Testis (tissue), 3 donors: Measurements from ENCODE around the gene PPP1CB. TPM values are rescaled to one million over a fixed set of nuclear protein-coding genes. Genes with fewer than 3 reads are reported as not detected.

Experiments
- DNase-seq: peaks from one replicate; pipeline ENCODE4 v3.0.0-alpha.2; 2019
- H3K27ac ChIP-seq, 2 donors: fragments of 200-600 bp; sonication (generic); one replicate each; pipeline ENCODE4 v1.5.1; 2019
- H3K27me3 ChIP-seq: fragments of 200-600 bp; sonication (generic); one replicate; pipeline ENCODE4 v1.5.1; 2019
- H3K36me3 ChIP-seq: fragments of 200-600 bp; sonication (generic); one replicate; pipeline ENCODE4 v1.5.1; 2017; ENCODE audit warnings: low read depth; ENCODE audit errors: missing control alignments
- H3K4me1 ChIP-seq: fragments of 200-600 bp; sonication (generic); one replicate; pipeline ENCODE4 v1.5.1; 2019
- H3K4me3 ChIP-seq, 2 donors: fragments of 200-600 bp; sonication (generic); one replicate each; pipeline ENCODE4 v1.5.1; 2017 to 2019
- H3K9me3 ChIP-seq: fragments of 200-600 bp; sonication (generic); one replicate; pipeline ENCODE4 v1.5.1; 2017
- POLR2A ChIP-seq: fragments of 450-650 bp; IDR thresholded peaks from one replicate; pipeline ENCODE4 v1.6.1; 2017; ENCODE audit warnings: antibody characterized with exemption, mild to moderate bottlenecking, moderate library complexity
- WGBS, 2 donors: methylation state at CpG; one replicate each; pipeline ENCODE4 v1.1.5; 2018; 5-methylcytosine and 5-hydroxymethylcytosine counted together
- intact Hi-C: fragments of 100-400 bp; cut with DNase I; formaldehyde crosslinking; loops from one replicate; pipeline ENCODE4 v1.15.1; 2023; ENCODE audit warnings: low total_unique reads
- polyA plus RNA-seq: library from polyadenylated mRNA; stranded (reverse); fragments of 350-450 nt; fragmentation: Illumina TruSeq; extraction: RNeasy Lipid Tissue Mini Kit (QIAGEN cat#74804); gene quantifications from one replicate; pipeline ENCODE4 v1.2.3, GENCODE V29; 2014; ENCODE audit warnings: low read depth, low replicate concordance; ENCODE audit not compliant: insufficient read depth
- total RNA-seq, 2 donors: library from RNA; depleted of rRNA; stranded (reverse); fragments of >200 nt; gene quantifications; one replicate each; pipeline ENCODE4 v1.2.3, GENCODE V29; 2016
- TF ChIP-seq, protein P1 (sequence below), 3 experiments: fragments of 450-650 bp in 2 of 3; fragments of 200-600 bp in 1 of 3; sonication (generic) in 1 of 3; IDR thresholded peaks; one replicate each; pipeline ENCODE4 v1.5.1; 2016 to 2019; ENCODE audit warnings: antibody characterized with exemption in 3 of 3, mild to moderate bottlenecking in 2 of 3, moderate library complexity in 1 of 3

PPP1CB gene
- total and polyA plus RNA-seq, 3 donors from 2014 or later = 84.8 to 204 (median 175) TPM

DNA sequence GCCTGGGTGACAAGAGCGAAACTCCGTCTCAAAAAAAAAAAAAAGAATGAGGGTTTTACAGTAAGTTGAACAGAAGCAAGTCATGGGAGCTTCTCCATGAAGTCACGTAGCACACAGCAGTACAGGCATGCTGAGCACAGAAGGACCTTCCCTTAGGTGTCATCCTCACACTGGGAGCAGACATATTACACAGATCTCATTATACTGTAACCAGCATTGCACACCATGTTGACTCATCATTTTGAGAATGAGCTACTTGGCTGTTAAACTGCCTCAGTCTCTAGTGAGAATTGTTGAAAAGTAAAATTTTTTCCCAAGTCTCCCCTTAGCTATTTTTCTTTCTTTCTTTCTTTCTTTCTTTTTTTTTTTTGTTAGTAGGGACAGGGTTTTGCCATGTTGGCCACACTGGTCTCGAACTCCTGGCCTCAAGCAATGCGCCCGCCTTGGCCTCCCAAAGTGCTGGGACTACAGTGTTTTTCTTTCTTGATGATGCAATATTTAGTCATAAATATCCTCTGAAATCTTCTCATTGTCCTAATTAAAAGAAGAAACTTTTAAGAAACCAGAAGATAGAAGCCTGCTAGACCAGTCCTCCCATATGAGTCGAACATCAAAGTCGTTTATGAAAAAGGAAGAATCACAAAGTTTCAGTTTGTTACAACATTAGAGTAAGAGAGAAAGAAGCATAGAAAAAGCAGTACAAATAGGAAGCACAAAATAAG, 37.9 kb upstream of the PPP1CB start:
- DNase-seq = no peak
- intact Hi-C loops = no loop called here
- Histone ChIP-seq H3K4me1 (no peaks in the 10 kb centered on the region), H3K4me3 (no peak overlapping the region), H3K36me3 (no peaks in the 10 kb centered on the region), H3K27me3 (no peaks in the 10 kb centered on the region), H3K9me3 (no peaks in the 10 kb centered on the region), H3K27ac (no peak overlapping the region)
- WGBS, 2 donors = 86 to 90% methylated on average over 8 of the region's 8 CpGs
- TF ChIP-seq, protein P1, sequence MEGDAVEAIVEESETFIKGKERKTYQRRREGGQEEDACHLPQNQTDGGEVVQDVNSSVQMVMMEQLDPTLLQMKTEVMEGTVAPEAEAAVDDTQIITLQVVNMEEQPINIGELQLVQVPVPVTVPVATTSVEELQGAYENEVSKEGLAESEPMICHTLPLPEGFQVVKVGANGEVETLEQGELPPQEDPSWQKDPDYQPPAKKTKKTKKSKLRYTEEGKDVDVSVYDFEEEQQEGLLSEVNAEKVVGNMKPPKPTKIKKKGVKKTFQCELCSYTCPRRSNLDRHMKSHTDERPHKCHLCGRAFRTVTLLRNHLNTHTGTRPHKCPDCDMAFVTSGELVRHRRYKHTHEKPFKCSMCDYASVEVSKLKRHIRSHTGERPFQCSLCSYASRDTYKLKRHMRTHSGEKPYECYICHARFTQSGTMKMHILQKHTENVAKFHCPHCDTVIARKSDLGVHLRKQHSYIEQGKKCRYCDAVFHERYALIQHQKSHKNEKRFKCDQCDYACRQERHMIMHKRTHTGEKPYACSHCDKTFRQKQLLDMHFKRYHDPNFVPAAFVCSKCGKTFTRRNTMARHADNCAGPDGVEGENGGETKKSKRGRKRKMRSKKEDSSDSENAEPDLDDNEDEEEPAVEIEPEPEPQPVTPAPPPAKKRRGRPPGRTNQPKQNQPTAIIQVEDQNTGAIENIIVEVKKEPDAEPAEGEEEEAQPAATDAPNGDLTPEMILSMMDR (IDR thresholded peaks at IDR 0.05) = no peak
- TF ChIP-seq POLR2A = no peak

DNA sequence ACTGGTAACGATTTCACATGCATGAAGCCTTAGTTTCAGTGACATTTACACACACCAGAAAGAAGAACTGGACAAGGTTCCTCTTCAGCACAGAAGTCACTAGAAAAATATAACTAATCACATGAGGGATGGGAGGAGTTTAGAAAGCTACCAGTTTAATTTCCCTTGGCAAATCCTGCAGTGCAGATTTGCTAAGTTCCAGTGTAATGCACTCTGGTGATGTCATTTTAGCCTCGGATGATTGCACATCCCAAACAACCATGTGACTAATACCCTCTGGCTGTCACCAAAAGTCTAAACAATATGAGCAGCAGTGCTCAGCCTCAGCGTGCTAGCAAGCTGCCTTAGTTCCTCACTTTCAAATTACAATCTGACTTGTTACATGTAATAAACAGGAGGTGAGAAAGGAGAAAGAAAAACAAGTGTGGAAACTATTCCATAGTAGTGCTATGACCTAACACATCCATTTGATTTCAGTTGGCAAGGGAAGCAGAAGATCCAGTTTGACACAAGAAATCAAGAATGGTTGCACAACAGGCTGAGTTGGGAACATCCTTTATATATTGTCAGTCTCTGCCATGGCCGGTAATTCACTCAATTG, 35.3 kb upstream of the PPP1CB start:
- DNase-seq = no peak
- no peaks in the 10 kb centered on the region for H3K9me3 ChIP-seq
- no peak overlapping the region for H3K4me3 ChIP-seq
- no peaks in the 10 kb centered on the region for H3K4me1 ChIP-seq
- intact Hi-C loops = no loop called here
- no peaks in the 10 kb centered on the region for H3K27me3 ChIP-seq
- TF ChIP-seq, protein P1 (IDR thresholded peaks at IDR 0.05) = no peak
- TF ChIP-seq POLR2A = no peak
- WGBS, 2 donors = 56 to 61% methylated on average over 4 of the region's 4 CpGs
- no peaks in the 10 kb centered on the region for H3K36me3 ChIP-seq
- H3K27ac ChIP-seq = peak overlapping the region in 1 of 2 donors; percentile 27

DNA sequence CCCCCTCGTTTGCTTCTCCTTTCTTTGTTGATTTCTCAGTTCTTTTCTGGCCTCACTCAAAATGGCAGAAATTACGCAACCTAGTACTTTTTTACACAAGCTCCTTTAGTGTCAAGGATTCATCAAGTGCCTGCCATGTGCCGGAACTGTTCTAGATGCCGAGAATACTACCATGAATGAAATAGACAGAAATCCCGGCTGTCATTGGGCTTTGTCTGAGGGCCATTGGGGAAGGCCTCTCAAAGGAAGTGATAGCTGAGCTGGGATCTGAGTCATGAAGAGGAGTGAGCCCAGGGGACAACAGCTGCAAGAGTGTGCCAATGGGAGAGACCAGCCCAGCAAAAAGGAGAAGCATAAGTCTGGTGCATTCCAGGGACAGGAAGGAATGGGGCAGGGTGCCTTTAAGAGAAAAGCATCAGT, 34.3 kb upstream of the PPP1CB start:
- Histone ChIP-seq H3K4me1 (no peaks in the 10 kb centered on the region), H3K27me3 (no peaks in the 10 kb centered on the region), H3K4me3 (no peak overlapping the region), H3K27ac (peak overlapping the region in 1 of 2 donors; percentile 27), H3K9me3 (no peaks in the 10 kb centered on the region), H3K36me3 (no peaks in the 10 kb centered on the region)
- WGBS, 2 donors = 79 to 82% methylated on average over 5 of the region's 5 CpGs
- TF ChIP-seq POLR2A = no peak
- TF ChIP-seq, protein P1 (IDR thresholded peaks at IDR 0.05) = no peak
- intact Hi-C loops = no loop called here
- DNase-seq = peak; percentile 37

DNA sequence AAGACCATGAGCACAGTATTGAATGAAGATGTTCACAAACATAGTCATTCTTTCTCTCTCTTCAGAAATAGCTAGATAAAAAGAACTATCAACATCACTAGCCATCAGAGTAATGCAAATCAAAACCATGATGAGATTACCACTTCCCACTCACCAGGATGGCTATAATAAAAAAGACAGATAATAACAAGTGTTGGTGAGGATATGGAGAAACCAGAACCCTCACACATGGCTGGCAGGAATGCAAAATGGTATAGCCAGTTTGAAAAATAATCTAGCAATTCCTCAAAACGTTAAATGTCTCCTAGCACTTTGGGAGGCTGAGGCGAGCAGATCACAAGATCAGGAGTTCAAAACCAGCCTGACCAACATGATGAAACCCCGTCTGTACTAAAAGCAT, 31.3 kb upstream of the PPP1CB start:
- no peak for DNase-seq
- intact Hi-C loops = no loop called here
- TF ChIP-seq, protein P1 (IDR thresholded peaks at IDR 0.05) = no peak
- no peak for TF ChIP-seq POLR2A
- no peaks in the 10 kb centered on the region for H3K4me1 ChIP-seq
- no peaks in the 10 kb centered on the region for H3K27me3 ChIP-seq
- no peak overlapping the region for H3K4me3 ChIP-seq
- no peaks in the 10 kb centered on the region for H3K9me3 ChIP-seq
- H3K36me3 ChIP-seq = no peaks in the 10 kb centered on the region
- 90 to 95% methylated on average over 3 of the region's 3 CpGs for WGBS, 2 donors
- H3K27ac ChIP-seq = no peak overlapping the region
